NCI-H446 (cell line): ENCODE results near the gene UPF1.
"Not testable (repeated sequence)": the region's sequence is repeated elsewhere in the genome, so short reads cannot be mapped to it uniquely, and the experiment has no call there.

Experiments used
- DNase-seq, 2 experiments: peaks; one replicate each; lab custom pipeline; 2025; lab: John Stamatoyannopoulos, UW

The UPF1 gene

GRCh38 chr19:18898607-18899408 is 67.0 kb downstream of the UPF1 start:
- DNase-seq: no peak

- DNase-seq: no peak
Observed at GRCh38 chr19:18899624-18900560, 68.1 kb downstream of the UPF1 start.

DNA sequence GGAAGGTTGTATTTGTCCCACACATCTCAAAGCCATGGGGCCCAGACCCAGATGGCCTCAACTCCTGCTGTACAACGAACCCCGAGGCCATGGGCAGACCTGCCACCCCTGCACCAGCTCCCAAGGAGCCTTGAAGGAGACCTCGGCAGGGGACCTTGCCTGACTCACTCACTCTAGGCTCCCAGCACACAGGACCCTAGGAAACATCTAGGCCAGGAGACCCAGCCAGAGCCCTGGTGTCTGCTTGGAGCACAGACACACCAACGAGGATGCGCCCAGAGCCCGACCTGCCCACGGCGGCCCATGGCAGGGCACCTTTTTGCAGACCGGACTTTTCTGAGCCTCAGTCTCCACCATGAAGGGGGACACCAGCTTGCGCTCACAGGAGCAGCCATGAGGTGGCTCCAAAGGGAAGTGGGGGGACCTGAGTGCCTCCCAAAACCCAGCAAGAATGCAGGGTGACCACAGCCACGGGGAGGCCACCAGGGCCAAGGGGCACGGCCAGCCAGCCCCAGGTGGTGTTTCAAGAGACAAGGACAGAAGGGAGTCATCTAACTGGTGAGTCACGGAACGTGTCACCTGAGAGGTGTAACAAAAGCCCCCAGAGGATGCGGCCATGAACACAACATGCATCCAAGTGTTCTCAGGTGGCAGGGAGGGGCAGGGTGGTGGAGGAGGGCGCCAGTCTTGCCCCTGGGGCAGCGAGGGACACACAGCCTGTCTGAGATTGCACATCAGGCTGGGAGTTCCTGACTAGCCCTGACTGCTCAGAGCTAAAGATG is 69.1 kb downstream of the UPF1 start:
- no peak for DNase-seq

DNA sequence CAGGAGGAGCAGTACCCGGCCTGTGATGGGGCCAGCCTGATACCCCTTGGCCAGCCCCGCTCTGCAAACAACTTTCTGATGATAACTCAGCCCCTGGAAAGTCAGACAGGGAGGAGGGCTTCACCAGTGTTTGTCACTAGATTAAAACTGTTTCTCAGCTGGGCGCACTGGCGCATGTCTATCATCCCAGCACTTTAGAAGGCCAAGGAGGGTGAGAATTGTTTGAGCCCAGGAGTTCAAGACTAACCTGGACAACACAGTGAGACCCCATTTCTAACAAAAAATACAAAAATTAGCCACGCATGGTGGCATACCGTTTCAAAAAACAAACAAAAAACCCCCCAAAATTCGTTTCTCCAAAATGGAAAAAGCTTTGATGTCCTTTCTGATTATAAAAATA is 69.7 kb downstream of the UPF1 start:
- no peak for DNase-seq

DNA sequence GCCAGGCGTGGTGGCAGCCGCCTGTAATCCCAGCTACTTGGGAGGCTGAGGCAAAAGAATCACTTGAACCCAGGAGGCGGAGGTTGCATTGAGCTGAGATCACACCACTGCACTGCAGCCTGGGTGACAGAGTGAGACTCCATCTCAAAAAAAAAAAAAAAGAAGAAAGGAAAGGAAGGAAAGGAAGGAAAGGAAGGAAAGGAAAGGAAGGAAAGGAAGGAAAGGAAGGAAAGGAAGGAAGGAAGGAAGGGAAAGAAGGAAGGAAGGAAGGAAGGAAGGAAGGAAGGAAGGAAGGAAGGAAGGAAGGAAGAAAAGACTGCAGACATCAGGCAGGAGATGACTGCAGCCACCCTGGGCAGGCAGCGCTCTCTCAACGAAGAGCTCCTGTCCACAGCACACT is 70.8 kb downstream of the UPF1 start:
- DNase-seq: not testable (repeated sequence)

GRCh38 chr19:18903156-18904037 is 71.6 kb downstream of the UPF1 start:
- no peak for DNase-seq

DNA sequence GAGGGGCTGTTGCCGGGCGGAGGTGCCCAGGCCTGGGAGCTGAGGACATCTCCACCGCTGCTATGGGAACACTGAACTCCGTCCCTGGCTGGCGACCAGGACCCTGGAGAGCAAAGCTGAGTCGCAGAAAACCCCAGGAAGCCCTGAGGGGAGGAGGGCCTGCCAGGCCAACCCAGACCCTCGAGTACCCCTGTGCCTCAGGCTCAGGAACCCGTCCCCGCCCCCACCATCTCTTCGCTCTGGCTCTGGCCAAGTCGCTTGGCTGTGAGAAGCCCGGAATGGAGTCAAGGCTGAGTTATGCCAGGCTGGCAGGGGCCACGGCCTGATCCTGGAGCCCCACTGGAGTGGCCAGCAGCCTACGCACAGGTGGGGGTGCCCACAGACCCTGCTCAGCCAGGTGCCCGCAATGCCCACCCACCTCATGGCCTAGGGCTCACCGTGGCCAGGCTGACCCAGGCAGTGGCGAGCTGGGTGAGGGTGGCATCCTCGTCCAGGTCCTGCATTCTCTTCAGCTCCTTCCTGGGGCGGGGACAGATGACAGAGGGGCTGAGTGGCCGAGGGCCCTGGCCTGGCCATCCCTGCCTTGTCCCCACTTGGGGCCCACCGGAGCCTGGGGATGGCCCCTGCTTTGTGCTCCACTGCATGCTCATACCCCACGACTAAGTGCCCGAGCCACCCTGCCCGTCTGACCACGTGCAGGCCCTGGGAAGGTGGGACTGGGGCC is 72.7 kb downstream of the UPF1 start:
- no peak for DNase-seq

GRCh38 chr19:18905058-18905456 is 73.3 kb downstream of the UPF1 start:
- DNase-seq: no peak

- DNase-seq: no peak
Observed at GRCh38 chr19:18905513-18906236, 73.9 kb downstream of the UPF1 start.

DNA sequence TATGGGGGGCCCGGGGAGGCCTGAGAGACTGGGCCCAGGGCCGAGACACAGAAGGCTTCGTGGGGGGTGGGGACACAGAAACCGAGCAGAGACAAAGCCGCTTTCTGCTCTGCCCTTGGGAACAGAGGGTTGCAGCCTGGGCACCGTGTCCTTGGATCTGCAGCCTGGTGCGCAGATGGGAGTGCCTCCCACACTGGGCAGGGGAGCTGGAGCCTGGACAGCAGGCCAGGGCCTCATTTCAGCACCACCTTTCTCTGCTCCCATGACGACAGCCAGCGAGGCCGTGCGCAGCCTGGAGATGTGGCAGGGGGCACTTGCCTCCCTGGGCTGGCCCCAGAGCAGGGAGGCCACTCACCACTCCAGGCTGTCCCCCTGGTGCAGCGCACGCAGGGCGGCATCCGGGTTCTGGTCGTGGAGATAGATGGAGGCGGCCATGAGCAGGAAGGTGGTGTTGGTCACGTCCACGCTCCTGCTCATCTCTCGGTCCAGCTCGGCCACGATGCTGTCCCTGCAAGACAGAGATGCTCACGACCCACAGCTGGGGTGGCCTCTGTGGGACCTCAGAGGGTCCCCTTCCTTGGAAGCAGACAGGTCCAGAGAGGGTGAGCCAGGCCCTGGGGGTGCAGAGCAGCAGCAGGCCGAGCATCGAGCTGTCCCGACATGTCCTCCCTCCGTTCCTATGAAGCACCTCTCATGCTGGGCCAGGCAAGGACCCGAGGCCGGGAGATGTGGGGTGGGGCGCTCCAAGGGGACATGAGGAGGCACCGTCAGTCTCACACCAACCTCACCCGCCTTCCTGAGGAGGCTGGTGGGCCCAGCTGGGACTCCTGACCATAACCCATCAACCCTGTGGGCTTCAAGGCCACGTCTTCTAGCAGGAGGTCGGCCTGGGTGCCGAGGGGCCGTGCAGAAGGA is 75.1 kb downstream of the UPF1 start:
- no peak for DNase-seq

DNA sequence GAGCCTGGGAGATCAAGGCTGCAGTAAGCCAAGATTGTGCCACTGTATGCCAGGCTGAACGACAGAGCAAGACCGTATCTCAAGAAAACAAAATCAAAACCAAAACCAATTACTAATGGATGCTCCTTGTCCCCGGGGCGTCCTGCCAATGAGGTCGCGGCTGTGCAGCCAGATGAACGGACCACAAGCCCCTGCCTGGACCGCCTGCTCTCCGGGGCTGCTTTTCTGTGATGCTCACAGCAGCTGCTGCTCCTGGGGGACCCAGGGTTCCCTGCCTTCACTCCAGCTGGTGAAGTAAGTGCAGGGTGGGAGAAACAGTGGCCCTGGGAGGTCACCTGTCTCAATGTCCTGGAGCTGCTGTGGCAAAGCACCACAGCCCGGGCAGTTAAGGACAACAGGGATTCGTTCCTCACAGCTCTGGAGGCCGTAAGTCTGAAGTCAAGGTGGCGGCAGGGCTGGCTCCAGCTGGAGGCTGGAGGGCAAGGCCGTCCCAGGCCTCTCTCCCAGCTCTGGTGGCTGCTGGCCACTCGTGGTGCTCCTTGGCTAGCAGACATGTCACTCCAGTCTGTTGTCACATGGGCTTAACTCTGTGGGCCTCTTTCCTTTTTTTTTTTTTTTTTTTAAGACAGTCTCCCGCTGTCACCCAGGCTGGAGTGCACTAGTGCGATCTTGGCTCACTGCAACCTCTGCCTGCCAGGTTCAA is 77.3 kb downstream of the UPF1 start:
- no peak for DNase-seq

DNA sequence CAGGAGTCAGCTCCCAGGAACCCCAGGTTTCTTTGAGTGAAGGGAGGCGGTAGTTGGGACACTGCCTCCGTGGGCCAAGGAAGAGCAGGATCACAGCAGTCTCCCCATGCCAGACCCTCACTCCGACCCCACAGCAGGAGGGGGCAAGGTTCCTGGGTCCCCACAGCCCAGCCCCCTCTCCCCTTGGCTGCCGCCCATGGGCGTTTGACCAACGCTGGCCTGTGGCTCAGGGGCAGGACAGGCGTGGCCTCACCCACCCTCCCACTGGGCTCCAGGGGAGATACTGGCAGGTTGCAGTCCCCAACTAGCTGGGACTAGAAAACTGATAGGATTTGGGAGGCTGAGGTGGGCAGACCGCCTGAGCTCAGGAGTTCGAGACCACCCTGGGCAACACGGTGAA is 78.3 kb downstream of the UPF1 start:
- no peak for DNase-seq

GRCh38 chr19:18910801-18911436 is 79.2 kb downstream of the UPF1 start:
- no peak for DNase-seq

DNA sequence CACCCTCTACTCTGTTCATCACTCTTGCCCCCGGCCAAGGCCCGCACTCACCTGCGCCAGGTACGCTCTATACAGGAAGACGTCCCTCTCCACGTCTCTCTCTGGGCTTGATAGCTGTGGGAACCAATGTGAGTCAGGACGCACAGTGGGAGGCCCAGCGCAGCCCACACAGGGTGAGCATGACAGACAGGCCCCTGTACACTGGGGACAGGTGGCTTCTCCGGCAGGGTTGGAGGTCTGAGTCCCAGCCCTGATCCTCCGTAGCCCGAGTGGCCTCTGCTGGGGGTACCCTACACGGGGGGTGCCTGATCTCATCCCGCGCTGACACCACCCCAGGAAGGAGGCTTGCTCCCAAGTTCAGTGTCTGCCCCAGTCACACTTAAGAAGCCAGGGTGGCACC is 81.2 kb downstream of the UPF1 start:
- no peak for DNase-seq

DNA sequence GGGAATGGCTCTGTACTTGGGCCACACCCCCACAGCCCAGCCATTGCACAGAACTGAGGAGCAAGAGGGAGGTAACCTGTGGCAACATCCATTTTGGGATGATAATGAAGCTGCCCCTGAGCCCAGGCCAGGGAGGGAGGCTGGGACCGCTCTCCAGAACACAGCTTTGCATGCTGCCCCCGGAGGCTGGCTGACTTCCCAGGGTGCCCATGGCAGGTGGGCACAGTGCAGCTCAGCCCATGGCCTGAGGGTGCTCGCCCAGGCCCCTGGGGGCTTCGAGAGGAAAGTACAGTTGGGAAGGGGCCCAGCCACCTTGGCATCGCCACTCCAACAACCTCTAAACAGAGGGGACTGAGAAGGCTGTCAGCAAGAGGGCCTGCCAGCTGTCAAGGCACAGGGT is 81.7 kb downstream of the UPF1 start:
- DNase-seq: no peak

DNA sequence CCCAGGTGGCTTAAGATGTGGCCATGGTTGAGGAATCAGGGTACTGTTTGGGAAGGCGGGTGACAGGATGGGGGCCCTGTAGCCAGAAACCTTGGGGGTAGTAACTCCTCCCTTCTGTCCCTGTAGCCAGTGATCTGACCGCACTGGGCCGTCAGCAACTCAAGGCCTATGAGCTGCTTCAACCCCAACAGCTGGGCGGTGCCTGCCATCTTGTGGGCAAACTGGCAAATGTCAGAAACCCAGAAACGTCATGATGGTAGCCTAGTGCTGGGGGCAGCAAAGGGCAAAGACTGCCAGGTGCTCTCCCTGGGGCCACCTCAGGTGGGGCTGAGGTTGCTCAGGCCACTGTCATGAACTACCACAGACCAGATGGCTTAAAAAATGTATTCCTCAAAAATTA is 83.9 kb downstream of the UPF1 start:
- peak in 1 of 2 experiments; percentile 56 for DNase-seq

DNA sequence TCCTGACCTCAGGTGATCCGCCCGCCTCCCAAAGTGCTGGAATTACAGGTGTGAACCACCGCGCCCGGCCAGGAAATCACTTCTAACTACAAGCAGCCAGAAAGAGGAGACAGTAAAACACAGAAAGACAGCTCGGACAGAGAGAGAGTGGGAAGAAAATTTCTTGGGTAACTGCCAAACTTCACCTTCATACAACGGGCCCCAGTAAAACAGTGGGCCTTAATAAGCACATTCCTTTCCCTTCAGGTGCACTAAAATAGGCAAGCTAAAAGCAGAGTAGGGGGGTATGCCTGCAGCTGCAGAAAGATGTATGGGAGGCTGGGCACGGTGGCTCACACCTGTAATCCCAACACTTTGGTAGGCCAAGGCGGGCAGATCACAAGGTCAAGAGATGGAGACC is 85.8 kb downstream of the UPF1 start:
- DNase-seq: not testable (repeated sequence)
